GM18499 (cell line): Measurements from ENCODE around the gene ESYT3.
"Not testable (repeated sequence)": the region's sequence is repeated elsewhere in the genome, so short reads cannot be mapped to it uniquely, and the experiment has no call there.

ENCODE experiments used
- ATAC-seq: cut with Tn5 transposase; IDR thresholded peaks from one replicate; pipeline ENCODE4 v1.9.1; 2021; ENCODE audit warnings: moderate number of reproducible peaks; ENCODE audit not compliant: insufficient read depth, unreplicated experiment

ESYT3 gene

GRCh38 chr3:138441742-138442141 is 7.3 kb downstream of the ESYT3 start:
- ATAC-seq, result no peak

DNA sequence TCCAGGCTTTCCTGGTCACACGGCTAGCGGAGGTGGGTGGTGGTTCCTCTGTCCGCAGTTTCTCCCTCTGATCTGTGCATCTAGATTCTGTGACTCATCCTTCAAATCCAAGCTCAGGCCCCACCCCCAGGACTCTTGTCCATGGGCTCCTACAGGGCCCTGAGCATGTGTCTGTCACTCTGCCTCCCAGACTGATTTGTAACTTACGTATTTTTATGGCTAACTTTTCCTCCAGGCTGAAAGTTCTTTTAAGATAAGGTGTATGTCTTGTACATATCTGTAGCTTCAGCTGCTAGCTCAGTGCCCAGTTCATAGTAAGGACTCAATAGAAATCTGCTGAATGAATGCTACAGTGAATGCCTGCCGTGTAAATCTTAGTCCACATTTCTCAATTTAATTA is 8.0 kb downstream of the ESYT3 start:
- no peak for ATAC-seq

DNA sequence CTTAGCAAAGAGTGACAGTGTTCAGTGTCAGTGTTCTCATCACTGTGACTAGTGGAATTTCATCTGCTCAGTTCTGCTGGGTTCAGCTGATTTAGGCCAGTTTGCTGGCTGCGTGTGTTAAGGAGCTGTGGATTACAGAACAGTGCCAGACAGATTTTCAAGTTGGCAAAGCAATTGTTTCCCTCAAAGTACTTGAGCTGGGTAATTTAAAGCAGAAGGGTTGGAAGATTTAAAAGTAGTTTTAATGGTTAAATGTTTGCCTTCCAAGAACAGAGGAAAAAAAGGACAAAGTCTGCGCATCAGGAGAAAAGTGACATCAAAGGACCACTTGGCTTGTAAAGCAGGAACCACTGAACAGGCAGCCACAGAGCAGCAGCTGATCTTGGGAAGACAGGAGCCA is 8.7 kb downstream of the ESYT3 start:
- no peak for ATAC-seq

- no peak for ATAC-seq
These were observed 9.4 kb downstream of the ESYT3 start for GRCh38 chr3:138443521-138444503.

DNA sequence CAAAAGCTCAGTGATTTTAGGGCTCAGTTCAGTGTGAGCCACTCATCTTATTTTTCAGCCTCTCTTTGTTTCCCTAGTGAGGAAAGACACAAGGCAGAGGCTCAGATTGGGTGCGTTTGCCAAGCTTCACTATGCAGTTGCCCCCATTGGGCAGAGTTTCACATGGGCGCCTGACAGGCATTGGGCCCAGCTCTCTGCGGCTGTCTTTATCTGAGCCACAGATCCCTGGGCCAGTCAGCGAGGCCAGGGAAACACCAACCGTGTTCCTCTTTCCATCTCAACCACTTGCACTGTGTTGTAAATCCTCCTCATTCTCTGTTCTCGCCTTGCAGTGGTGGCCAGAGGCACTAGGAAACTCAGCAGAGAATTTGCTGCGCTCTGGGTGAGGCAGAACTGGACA is 10.8 kb downstream of the ESYT3 start:
- ATAC-seq, result no peak

GRCh38 chr3:138445654-138446053 is 11.2 kb downstream of the ESYT3 start:
- ATAC-seq, result no peak

GRCh38 chr3:138448631-138449030 is 14.2 kb downstream of the ESYT3 start:
- ATAC-seq, result no peak

DNA sequence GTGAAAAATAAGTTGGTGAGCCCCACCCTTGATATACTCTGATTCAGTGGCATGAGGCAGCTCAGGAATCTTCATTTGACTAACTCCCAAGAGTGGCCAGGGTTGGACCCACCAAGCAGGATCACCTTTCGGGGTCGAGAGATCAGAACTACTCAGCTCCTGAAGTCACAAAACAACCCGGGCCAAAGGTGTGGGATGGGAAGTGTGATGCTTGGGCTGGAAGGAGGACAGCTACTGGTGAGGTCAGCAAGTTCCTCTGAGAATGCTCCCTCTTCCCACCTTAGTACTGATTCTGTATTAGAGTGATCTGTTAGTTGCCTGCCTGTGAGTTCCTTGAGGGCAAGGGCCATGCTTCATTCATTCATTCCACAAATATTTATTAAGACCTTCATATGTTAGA is 15.1 kb downstream of the ESYT3 start:
- no peak for ATAC-seq

DNA sequence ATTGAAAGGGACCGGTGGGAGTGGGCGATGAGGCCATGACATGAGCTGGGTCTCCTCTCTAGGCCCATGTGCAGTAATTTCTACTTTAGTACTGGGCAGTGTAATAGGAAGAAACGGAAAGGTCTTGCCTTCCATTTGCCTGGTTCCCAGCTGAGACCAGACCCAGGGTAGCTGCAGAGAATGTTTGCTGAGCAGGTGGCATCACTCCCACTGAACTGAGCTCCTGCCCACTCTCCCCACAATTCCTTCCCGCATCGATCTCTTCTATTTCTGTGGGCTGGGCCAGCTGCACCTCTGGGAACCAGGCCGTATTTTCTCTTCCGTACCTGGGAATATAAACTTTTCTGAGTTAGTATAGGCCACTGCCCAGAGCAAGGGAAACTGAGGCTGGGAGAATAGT is 15.8 kb downstream of the ESYT3 start:
- ATAC-seq, result no peak

- no peak for ATAC-seq
These were observed 16.4 kb downstream of the ESYT3 start for GRCh38 chr3:138450704-138451424.

DNA sequence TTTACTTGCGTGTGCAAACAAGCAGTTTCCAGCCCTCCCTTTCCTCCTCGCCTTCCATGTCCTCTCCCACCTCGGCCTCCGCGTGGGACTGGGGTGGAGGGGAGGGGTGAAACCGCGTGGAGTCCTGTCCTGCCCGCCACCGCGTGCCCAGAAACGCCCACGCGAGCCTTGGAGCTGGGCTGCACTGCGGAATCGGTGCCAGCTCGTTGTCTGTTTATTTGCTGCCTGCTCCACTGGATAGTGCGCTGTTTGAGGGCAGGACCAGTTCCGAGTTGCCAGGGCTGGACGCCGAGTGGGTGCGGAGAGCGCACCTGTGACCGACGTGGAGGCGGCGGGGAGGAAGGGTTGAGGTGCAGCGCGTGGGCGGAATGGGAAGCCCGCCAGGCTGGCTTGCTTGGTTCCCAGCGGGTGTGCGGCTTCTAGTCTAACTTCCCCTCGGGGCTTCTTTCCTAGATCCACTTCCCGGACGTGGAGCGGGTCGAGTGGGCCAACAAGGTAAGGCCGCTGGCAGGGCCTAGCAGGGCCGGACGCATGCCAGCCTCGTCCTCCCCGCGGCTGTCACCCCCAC is 17.3 kb downstream of the ESYT3 start:
- ATAC-seq, result no peak

DNA sequence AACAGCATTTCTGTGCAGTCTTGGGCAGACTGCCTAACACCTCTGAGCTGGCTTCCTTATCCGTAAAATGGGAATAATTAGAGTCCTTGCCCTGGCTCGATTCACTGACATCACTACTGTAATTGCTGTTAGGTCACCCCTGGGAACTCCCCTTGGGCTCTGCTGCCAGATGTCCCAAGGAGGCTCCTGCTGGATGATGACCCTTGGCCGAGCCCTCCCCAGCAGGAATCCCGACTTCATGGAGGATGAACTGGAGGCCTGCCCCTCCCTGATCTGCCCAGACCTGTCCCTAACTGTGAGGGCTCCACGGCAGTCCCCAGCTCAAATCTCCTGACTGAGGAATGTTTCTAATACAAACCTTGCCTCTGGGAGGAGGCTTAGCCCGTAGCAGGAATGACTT is 18.0 kb downstream of the ESYT3 start:
- no peak for ATAC-seq

- ATAC-seq, result not testable (repeated sequence)
These were observed 19.5 kb downstream of the ESYT3 start for GRCh38 chr3:138453940-138454339.

- no peak for ATAC-seq
These were observed 21.6 kb downstream of the ESYT3 start for GRCh38 chr3:138455801-138456716.

DNA sequence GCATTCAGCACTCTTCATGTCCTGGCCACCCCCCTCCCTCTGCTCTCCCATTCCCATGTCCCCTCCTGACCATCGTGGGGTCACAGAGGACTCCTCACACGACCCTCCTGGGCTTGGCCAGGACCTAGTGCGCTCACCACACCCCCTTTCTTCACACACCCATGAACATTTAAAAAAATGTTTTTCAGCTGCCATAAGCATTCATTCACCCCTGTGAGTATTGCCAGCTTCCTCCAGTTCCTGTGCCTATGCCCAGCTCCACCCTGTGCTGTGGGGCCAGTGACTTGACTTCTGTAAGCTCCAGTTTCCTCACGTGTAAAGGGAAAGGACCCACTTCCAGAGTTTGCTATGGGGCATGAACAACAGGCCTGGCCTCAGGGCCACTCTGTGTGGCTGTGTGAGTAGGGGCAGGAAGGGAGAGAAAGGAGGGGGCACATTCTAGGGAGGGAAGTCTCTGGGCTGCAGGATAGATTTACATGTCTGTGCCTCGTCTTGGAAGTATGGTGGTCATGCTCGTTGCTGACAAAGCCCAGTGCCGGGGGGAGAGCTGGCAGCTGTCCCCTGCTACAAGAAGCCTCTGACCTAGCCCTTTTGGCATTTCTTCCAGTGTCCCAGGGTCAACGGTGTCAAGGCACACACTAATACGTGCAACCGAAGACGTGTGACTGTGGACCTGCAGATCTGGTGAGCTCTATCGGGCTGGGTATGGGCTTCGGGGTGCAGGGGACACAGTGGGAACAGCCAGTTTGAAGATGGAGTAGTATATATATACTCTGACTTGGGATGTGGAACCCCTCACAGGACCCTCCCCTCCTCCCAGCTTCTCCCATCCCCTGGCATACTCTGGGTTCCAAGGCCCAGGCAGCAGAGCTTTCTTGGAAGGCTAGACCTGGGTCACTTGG is 22.8 kb downstream of the ESYT3 start:
- no peak for ATAC-seq

DNA sequence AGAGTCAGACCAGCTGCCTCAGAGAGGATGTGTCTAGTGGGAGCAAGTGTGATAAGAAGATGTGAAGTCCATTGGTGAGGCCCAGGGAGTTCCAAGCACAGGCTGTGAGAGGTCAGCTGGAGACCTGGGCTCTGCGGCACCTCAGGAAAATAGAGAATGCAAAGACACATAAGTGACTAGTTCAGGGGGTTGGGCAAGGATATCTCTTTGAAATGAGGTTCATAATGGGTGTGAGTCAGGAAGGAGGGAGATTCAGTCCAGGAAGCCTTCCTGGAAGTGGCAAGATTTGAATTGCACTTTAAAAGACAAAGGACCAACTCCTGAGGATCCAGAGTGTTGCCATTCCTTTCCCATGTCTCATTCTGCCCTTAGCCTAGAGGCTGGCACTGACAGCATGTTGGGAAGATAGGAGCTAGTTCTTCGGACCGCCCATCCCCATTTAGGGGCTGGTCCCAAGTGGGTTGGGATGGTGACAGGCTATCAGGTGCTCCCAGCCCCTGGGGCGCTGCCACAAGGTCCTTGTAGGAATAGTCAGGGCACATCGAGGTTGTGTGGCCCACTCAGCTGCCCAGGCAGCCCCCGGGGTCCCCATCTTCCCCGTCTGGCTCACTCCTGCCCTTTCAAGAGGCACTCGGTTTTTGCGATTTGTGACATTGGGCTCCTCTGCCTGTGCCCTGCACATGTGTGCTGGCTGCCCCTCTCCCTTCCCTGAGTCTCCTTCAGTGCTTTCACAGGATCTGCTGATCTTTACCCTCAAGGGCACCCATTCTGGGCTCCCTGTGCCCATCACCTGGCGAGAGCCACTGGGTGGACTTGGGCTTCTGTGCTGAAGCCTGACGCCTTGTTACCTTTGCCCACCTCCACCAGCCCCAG is 23.7 kb downstream of the ESYT3 start:
- no peak for ATAC-seq

DNA sequence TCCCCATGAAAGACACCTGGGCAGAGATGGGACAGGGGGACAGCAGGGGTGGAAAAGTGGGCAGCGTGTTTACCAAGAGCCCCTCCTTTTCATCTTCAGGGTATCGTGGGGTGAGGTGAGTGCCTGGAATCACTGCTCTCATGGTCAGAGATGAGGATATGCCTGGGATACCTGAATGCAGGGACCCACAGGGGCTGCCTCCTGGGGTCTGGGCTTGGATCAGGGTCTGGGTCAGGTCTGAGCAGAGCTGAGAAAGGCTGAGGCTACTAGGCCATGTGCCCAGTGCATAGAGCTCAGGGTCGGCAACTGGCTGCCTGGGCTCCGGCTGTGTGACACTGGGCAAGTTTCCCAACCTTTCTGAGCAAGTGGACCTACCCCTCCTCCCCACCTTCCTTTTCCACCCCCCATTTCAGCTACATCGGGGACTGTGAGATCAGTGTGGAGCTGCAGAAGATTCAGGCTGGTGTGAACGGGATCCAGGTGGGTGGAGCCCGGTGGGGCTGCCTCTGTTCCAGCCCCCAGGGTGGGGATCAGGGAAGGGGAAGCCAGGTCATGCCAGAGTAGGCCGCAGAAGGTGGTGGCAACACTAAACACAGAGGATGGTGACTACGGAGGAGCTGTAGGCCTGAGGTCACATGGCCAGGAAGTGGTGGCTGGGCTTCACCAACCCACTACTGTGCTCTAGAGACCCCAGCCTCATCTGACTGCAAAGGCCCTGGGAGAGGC is 24.5 kb downstream of the ESYT3 start:
- ATAC-seq, result no peak
